ENCODE results near the gene UBE2O.

UBE2O gene

GRCh38 chr17:76462556-76463290 is 9.8 kb upstream of the UBE2O start:
- no peak for ATAC-seq

DNA sequence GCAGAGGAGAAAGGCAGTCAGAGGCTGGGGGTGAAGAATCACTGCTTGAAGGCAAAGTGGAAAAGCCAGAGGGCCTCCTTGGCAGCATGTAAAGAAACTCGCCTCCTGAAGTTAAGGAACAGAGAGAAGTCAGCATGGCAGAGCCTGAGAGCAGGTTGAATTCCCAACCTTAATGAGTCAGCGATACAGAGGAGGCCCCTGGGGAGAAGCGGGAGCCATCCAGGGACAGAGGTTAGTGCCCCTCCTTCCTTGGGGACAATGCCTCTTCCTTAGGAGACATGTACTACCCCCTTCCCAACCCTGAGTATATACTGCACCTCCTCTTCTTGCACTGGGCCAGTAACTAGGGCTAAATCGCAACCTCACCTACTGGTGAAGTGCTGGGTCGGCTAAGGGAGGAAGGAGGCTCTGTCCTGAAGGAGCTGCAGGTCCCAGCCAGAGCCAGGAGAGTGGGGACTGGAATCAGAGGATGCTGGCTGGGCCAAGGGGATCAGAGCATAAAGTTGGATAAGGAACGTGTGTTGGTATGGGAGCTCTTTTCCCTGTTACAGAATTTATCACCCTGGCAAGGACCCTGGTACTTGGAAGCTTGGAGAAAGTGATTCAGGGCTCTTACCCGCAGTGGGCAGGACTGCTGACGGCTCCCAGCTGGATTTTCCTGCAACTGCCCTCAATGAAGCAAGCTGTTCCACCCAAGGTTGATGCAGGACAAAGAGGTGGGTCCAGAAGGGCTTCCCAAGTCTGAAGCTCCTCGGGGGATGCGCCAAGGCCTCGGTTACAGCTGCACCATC is 9.0 kb upstream of the UBE2O start:
- ATAC-seq = no peak

DNA sequence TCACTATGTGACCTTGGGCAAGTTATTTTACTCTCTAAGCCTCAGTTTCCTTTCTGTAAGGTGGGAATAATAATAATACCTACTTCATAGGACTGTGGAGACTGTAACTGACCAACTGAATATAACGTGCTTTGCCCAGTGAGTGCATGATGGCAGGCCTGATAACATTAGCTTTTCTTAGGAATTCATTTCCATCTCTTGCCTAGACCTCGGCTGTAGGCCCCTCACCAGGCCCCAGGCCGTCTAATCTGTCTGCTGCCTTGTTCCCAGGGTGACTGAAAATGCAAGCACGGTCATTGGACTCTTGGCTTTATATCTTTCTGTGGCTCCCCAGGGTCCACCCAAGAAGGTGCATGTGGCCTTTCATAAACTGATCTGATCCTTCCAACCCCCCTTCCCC is 6.7 kb upstream of the UBE2O start:
- no peak for ATAC-seq

DNA sequence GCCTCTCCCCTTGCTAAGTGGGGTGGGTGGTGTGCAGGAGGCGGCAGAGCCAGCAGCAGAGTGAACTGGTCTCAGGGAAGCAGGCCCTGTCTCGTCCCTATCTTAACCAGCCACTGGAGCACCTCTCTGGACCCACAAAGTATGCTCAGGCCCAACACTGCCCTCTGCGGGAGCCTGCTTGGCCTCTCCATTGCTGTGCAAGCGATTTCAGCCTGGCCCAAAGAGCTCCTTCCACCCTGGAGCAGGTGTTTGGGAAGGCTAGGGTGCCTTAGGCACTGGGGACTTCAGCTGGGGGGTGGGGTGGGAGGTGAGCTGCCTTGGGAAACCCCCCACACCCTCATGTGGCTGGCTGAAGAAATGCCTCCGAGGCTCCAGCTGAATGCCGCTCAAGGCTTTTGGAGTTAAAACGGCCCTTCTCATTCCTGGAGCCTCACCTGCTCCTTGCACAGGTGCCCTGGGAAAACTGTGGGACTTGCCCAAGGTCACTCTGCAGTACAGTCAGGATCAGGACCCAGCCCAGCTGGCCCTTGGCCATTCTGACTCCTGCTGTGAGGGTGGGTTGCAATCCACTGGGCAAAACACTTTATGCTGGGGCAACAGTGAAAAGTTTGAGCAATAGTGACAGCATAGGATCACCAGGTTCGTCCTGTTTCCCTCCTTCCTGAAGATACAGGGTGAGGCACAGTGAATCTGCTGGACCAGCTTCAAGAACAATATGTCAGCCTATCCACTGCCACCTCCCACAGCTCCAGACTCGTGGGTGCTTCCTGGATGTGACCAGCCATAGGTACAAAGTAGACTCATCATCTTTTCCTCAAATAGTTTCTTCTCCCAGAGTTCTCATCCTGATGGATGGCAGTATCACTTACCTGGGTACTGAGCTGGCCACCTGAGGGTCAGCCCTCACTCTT is 5.9 kb upstream of the UBE2O start:
- ATAC-seq = peak in 1 of 2 donors; percentile 38

DNA sequence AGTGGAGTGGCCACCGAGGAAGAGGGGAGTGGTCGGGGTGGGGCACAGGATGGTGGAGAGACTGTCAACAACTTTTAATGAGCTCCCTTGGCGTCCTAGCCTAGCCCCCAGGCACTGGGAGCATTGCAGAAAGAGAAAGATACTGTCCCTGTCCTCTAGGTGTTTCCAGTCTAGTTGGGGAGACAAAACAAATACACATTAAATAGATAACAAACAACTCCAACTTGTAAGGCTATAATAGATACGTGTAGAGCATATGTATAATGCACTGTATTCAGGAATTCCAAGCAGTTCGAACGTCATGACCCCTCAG is 435 bp upstream of the UBE2O start:
- no peak for ATAC-seq

DNA sequence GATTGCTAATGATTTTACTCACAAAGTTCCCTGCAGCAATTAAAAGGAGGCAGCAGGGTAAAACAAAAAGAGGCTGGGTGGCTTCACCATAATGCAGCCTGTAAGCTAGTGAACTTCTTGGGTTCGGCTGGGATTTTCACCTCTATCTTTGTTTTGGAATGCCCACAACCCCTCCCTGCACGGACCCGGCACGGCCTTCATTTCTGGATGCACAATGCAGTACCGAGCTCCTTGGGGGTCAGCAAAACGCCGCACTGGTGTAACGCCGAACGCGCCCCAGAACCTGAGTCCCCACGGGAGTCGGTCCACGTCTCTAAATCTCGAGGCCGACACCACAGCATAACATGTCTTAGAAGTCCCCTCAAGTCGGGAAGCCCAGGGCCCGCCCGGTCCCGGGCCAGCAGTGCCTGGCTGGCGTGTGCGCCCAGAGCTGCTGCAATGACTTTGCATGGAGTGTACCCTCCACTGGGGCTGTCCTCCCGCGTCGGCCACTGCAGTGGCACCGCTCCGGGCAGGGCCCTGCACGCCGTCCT is 759 bp downstream of the UBE2O start:
- peak in 1 of 2 donors; percentile 22 for ATAC-seq

- no peak for ATAC-seq
Observed at GRCh38 chr17:76451506-76451905, 1.4 kb downstream of the UBE2O start.

GRCh38 chr17:76449126-76449525 is 3.8 kb downstream of the UBE2O start:
- ATAC-seq = no peak

- ATAC-seq = peak; percentile 59 to 69
Observed at GRCh38 chr17:76447931-76448652, 4.9 kb downstream of the UBE2O start.

DNA sequence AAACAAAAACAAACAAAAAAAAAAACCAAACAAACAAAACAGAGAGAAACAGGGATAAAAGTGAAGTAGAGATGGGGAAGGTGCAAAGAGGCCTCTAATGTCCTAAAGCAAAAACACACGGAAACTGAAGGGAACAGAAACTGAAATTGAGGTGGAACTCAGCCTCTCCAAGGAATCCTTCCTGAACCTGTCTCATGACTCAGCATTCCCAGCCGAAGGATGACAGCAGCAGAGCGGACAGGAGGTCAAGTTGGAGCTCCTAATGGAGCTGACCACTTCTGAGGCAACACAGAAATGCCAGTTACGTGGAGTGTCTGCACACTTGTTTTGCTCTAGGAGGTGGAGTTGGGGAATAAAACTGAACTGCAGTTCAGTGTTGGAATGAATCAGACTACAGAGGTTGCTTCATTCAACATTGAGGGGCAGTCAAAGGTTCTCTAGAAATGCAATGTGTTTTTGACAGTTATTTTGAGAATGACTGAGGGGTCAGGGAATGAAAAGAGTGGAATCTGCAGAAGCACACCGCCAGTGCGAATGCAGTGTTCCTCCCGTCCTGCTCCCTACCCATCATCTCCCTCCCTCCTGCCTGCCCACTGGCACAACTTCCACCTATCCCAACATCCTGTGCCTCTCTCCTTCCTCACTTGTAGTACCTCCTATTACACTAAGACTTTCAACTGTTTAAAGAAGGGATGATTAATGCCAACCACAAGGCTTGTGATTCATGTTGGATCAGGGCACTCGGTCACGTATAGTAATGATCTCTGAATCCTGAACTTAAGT is 6.3 kb downstream of the UBE2O start:
- ATAC-seq = peak; percentile 67 to 81

GRCh38 chr17:76445697-76446448 is 7.1 kb downstream of the UBE2O start:
- no peak for ATAC-seq

GRCh38 chr17:76444518-76445311 is 8.2 kb downstream of the UBE2O start:
- ATAC-seq = no peak

GRCh38 chr17:76442341-76443338 is 10.3 kb downstream of the UBE2O start:
- no peak for ATAC-seq

- ATAC-seq = no peak
Observed at GRCh38 chr17:76441686-76442340, 11.1 kb downstream of the UBE2O start.

DNA sequence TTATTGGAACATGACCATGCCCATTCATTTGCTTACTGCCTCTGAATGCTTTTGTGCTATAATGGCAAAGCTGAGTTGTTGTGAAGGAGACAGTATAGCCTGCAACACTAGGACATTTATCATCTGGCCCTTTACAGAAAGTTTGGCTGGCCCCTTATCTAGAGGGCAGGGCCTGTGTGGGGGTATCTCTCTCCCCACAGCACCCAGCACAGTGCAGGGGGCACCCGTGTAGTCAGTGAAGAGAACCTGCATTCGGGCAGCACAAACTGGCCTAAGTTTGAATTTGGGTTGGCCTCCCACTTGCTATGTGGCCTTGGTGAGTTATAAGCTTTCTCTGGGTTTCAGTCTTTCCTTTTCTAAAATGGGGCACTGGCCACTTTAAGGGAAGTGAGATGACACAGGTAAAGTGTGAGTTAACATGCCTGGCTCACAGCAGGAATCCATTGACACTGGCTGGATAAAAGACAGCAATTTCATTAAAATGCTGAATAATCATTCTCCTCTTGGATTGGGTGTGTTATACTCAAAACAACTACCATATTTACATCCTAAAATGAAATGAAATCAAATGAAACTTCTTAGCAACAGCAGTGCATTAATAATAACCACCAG is 12.1 kb downstream of the UBE2O start:
- no peak for ATAC-seq

GRCh38 chr17:76439314-76439928 is 13.5 kb downstream of the UBE2O start:
- no peak for ATAC-seq

DNA sequence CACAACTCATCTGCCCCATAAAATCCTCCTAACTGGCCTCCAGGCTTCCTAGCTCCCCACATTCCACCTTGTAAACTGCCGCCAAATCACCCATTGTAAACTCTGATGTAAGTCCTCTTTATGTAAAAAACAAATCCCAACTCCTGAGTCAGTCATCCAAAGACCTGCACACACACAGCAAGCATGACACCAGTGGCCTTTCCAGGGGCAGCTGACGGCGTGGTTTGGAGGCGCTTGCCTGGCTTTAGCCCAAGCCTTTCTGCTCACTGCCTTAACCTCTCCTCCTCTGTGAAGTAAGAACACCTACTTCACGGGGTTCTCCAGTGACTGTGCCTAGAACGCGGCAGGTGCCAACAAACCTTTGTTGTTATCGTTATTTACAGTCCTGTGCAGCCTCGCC is 14.0 kb downstream of the UBE2O start:
- no peak for ATAC-seq

All from activated CD4-positive, CD25-positive, alpha-beta regulatory T cell treated with anti-CD3 and anti-CD28 coated beads, Interleukin-2, amount 50 U/mL, for 24 hours (primary cell).